ENCODE results near the gene GSTO1. TPM values are rescaled to one million over a fixed set of nuclear protein-coding genes. Genes with fewer than 3 reads are reported as not detected.

The GSTO1 gene
- total RNA-seq, 1 donor from 2014 or later = 229 TPM

DNA sequence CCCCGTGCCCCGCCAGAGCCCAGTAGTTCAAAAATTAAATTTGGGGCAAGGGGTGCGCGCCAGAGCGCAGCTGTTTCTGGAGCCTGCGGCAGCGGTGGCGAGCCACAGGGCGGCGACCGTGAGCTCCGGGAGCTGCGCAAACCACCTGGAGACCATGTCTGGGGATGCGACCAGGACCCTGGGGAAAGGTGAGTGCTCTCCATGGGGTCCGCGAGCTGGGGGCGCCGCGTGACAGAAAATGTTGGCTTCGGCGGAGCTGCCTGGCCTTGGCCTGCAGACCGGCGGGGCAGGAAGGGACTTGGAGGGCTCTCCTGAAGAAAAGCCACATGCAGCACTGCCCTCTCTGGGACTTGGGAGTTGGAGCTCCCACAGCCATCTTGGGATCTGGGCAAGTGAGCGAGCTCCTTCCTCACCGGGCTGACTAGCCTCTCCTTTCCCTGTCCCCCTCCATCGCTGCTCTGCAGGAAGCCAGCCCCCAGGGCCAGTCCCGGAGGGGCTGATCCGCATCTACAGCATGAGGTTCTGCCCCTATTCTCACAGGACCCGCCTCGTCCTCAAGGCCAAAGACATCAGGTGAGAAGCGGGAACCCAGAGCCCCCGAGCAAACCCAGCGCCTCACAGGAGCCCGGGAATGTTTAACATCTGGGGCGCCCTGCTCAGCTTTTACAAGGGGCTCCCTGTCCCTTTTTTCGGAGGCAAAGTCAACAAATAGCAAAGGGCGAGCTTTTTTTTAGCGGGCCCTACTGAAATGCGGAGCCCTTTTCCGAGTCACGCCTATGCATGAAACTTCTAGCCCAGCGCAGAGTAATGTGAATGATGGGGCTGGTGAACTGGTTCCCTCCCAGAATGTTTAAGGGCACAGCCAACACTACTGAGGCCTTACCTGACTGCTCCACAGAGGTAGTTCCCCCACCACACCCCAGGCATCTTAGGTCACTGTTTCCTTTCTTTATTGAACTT, 20.4 kb downstream of the GSTO1 start:
- no peak for DNase-seq (ENCODE audit: low read depth, low spot score)

- DNase-seq (ENCODE audit: low read depth, low spot score) = no peak
Measured at GRCh38 chr10:104276192-104276591, 21.5 kb downstream of the GSTO1 start.

DNA sequence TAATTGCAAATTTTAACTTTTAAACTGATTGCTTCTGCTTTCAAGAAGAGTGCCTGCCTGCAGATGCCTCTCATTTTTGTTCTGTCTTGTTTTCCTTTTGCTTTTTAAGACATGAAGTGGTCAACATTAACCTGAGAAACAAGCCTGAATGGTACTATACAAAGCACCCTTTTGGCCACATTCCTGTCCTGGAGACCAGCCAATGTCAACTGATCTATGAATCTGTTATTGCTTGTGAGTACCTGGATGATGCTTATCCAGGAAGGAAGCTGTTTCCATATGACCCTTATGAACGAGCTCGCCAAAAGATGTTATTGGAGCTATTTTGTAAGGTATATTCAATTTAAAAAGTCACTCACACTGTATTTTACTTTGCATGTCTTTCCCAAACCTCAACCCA, 23.1 kb downstream of the GSTO1 start:
- no peak for DNase-seq (ENCODE audit: low read depth, low spot score)

DNA sequence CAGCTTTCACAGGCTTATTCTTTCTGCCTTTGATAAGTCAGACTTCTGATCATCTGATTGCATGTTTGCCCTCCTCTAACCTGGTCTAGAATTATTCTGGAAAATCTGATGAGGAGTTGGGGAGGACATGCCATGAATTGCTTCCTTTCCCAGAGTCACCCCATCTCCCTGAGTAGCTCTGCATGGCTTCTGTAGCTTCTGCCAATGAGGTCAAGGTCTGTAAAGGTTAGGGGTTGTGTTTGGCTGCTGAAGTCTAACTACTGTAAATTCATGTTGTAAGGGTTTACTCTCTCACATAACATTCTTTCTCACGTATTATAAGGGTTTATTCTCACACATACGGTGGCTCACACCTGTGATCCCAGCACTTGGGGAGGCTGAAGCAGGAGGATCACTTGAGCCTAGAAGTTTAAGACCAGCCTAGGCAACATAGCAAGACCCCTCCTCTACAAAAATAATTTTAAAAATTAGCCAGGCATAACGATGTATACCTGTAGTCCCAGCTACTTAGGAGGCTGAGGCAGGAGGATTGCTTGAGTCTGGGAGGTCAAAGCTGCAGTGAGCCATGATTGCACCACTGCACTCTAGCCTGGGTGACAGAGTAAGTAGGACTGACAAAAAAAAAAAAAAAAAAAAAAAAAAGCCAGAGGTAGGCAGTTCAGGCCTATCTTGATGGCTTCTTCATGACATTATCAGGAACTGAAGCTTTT, 25.0 kb downstream of the GSTO1 start:
- no peak for DNase-seq (ENCODE audit: low read depth, low spot score)

GRCh38 chr10:104281694-104282093, 27.0 kb downstream of the GSTO1 start:
- no peak for DNase-seq (ENCODE audit: low read depth, low spot score)

DNA sequence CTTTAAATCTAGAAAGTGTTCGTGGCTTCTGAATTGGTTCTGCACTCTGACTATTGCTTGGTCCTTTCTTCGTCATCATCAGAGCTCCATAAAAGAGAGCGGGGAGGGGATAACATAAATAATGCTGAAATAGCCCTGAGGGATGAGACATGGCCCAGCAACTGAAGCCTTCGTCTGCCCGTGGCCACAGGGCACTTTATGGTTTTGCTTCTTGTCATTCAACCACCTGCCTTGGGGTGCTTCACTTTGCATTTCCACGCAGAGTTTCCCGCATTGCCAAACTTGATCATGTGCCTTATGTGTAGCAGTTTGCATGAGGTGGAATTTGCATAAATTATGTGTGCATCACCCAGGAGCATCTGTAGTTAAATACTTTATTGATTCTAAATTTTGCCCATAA, 30.2 kb downstream of the GSTO1 start:
- no peak for DNase-seq (ENCODE audit: low read depth, low spot score)

GRCh38 chr10:104286939-104287338, 32.2 kb downstream of the GSTO1 start:
- no peak for DNase-seq (ENCODE audit: low read depth, low spot score)

DNA sequence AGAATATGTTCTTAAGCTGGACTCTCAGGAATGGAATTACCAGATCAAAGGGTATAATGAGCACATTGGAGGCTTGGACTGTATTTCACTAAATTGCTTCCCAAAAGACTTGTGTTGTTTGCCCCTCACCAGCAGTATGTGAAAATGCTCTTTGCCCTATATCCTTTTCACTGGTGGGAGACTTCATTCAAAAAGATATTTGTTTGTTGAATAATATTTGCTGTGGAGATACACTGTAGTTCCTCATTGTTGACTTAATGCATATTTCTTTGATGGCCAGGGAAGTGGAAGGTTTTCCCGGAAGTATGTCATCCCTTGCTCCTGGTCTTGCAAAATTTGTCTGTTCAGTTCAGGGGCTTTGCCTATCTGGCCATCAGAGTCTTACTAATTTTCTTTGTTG, 33.7 kb downstream of the GSTO1 start:
- DNase-seq (ENCODE audit: low read depth, low spot score) = no peak

DNA sequence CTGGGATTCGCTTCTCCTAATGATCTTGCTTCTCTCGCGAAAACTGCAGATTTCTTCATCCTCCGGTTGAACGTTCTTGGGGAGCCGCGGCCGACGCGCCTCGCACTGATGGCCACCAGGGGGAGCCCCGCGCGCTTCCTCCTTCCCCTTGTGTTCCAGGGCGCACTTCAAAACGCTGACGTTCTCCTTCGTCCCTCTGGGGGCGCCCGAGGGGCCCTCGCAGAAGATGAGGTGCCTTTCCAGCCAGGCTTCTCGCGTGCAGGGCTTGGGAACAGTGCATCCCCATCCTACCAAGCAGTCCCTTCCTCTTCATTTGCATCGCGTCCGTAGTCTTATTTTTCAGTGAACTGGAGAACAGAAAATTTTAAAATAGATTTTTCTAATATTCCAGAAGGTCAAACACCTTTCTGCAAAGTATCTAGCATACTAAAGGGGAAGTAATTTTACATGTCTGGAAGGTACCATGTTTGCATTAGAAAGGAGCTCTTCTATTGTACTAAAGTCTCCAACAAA, 36.8 kb downstream of the GSTO1 start:
- peak; percentile 53 for DNase-seq (ENCODE audit: low read depth, low spot score)

- DNase-seq (ENCODE audit: low read depth, low spot score) = peak; percentile 30
Measured at GRCh38 chr10:104293011-104293410, 38.3 kb downstream of the GSTO1 start.

GRCh38 chr10:104293781-104294321, 39.2 kb downstream of the GSTO1 start:
- DNase-seq (ENCODE audit: low read depth, low spot score) = no peak

DNA sequence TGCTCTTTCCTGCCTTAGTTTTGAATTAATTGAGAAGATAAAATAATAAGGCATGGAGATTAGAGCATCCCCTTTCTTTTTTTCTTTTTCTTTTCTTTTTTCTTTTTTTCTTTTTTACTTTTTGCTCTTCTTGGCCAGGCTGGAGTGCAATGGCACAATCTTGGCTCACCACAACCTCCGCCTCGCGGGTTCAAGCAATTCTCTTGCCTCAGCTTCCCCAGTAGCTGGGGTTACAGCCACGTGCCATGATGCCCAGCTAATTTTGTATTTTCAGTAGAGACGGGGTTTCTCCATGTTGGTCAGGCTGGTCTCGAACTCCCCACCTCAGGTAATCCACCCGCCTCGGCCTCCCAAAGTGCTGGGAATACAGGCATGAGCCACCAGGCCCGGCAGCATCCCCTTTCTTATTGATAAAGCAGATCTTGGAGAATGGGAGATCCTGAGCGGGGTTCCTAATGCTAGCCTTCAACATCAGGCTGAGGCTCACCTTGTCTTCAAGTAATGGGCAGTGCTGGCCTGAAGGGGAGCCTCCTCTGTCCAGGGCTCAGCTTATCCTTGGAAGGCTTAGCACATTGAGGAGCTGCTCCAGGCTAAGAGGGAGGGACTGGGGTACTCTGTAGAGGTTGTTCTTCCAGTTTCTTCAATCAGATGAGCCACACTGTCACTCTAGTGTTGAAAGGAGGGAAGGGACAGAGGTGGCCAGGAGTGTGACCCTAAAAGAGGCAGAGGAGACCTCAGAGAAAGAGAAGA, 42.2 kb downstream of the GSTO1 start:
- no peak for DNase-seq (ENCODE audit: low read depth, low spot score)

- DNase-seq (ENCODE audit: low read depth, low spot score) = no peak
Measured at GRCh38 chr10:104297697-104298660, 43.3 kb downstream of the GSTO1 start.

DNA sequence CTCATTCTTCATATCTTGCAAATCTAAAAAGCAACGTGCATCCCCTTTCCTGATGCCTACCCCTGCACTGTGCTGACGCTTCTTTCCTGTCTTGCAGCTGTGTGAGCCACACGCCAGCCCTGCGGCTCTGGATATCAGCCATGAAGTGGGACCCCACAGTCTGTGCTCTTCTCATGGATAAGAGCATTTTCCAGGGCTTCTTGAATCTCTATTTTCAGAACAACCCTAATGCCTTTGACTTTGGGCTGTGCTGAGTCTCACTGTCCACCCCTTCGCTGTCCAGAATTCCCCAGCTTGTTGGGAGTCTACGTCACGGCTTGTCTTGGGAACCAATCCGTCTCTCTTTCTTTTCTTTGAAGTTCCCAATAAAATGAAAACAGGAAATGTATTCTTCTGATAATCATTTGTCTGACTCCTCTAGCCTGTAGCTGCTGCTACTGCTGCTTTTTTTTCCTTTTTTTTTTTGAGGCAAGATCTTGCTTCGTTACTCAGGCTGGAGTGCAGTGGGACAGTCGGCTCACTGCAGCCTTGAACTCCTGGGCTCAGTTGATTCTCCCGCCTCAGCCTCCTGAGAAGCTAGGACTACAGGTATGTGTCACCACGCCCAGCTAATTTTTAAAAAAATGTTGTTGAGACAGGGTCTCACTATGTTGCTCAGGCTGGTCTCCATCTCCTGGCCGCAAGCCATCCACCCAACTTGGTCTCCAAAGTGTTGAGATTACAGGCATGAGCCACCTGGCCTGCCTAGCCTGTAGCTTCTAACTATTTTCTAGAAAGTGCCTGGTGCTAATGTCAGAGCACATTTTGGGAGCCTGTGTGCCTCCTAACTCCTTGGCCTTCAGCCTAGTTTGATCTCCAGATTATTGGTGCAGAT, 44.6 kb downstream of the GSTO1 start:
- DNase-seq (ENCODE audit: low read depth, low spot score) = peak; percentile 57

DNA sequence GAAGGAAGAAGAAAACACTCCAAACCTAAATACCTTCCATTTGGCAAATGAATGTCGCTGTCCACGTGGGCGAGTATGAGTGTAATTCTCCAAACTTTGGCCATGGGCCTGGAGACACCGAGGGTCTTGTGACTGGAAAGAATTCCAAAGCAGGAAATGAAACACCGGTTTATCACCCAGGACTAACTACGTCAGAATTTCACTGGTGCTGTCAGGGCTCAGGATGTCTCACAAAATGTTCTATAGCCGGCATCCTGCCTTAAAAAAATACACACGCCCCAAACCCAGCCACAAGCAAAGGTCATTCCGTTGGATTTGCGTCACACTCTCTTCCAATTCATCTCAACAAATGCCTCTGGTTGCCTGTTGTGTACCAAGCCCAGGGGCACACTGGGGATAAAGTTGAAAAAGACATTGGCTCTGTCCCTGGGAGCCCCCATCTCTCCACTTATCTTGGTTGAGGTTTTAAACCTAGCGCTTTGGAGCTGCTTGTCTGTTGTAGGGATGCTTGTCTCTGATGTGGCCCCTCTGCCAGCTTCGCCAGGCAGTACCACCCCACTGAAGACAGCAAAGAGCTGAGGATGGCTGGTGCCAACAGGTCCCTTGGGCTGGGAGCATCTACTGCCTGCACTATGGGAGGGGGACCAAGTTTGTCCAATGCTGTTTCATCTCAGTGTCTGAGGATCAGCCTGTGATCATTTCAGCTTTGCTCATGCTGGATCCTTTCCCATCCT, 45.5 kb downstream of the GSTO1 start:
- DNase-seq (ENCODE audit: low read depth, low spot score) = peak; percentile 96

DNA sequence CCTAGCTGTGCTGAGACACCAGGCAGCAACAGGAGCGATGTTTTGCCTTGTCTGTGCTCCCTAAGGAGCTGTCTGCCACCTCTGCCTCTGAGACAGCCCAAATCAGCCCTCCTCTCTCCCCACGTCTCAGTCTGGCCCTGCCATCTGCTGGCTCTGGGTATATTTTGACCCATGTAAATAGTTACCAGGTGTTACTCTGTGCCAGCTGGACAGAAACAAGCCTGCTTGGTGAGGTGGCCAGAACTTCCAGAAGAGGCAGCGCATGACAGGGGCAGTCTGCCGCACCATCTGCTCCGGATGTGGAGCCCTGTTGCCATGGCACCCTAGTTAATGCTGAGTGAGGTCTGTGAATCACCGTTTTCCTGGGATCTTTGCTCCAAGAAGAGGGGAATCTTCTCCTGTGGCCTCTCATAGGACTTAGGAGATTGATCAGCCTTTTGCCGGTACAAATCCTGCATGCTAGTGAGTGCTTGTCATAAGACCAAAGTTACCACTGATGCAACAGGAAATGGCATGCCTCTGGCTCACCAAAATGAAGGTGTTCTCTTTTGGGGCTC, 46.1 kb downstream of the GSTO1 start:
- peak; percentile 91 for DNase-seq (ENCODE audit: low read depth, low spot score)

DNA sequence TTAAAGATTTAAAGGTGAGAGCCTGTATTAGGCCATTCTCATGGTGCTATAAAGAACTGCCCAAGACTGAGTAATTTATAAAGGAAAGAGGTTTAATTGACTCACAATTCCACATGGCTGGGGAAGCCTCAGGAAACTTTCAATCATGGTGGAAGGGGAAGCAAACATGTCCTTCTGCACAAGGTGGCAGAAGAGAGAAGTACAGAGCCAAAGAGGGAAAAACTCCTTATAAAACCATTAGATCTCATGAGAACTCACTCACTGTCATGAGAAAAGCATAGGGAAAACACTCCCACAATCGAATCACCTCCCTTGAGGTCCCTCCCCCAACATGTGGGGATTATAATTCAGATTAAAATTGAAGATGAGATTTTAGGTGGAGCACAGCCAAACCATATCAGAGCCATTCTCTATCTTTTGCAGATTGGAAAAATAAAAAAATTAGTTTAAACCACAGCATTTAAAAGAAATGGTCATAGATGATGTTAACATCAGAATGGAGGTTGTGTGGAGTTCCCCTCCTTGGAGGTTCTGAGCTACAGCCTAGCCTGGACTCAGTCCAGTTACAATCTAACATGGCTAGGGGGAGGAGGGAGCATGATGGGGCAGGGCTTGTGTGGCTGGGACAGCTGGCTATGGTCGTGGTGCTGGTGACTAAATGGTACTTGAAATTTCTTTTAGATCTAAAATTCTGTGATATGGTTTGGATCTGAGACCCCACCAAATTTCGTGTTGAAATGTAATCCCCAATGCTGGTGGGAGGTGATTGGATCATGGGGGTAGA, 47.4 kb downstream of the GSTO1 start:
- DNase-seq (ENCODE audit: low read depth, low spot score) = no peak
